GM23338 (cell line): ENCODE results near the gene SERP2. TPM values are rescaled to one million over a fixed set of nuclear protein-coding genes. Genes with fewer than 3 reads are reported as not detected.
A peak's percentile ranks its signal among the peaks of the same experiment; 100 is the strongest.

Experiments used
- ATAC-seq: fragments of 200-7000 bp; cut with Tn5 transposase; 3 replicates; pipeline ENCODE4 v1.9.1; 2020
- DNase-seq: peaks from one replicate; pipeline ENCODE4 v3.0.0-alpha.2; 2015; ENCODE audit warnings: low spot score
- H2AFZ ChIP-seq: fragments of 200-600 bp; sonication (generic); 2 replicates; pipeline ENCODE4 v1.8.0; 2016; ENCODE audit warnings: antibody characterized with exemption, mild to moderate bottlenecking, moderate library complexity
- H3F3A ChIP-seq: fragments of 200-600 bp; sonication (generic); replicated peaks from 2 replicates; pipeline ENCODE4 v1.8.0; 2017; ENCODE audit warnings: antibody characterized with exemption, mixed run types, low read depth
- H3K27ac ChIP-seq: fragments of 200-600 bp; sonication (generic); 2 replicates; pipeline ENCODE4 v1.6.1; 2016; ENCODE audit warnings: low read depth
- H3K27me3 ChIP-seq: fragments of 200-600 bp; sonication (generic); 2 replicates; pipeline ENCODE4 v1.8.0; 2016; ENCODE audit warnings: mild to moderate bottlenecking, mixed run types, moderate library complexity; ENCODE audit not compliant: insufficient read depth
- H3K36me3 ChIP-seq: fragments of 200-600 bp; sonication (generic); 2 replicates; pipeline ENCODE4 v1.8.0; 2016; ENCODE audit warnings: mild to moderate bottlenecking; ENCODE audit not compliant: insufficient read depth
- H3K4me1 ChIP-seq: fragments of 200-600 bp; sonication (generic); 2 replicates; pipeline ENCODE4 v1.8.0; 2016; ENCODE audit warnings: mild to moderate bottlenecking, moderate library complexity; ENCODE audit not compliant: insufficient read depth
- H3K4me2 ChIP-seq: fragments of 200-600 bp; sonication (generic); 2 replicates; pipeline ENCODE4 v1.7.1; 2017; ENCODE audit warnings: mixed run types
- H3K4me3 ChIP-seq: fragments of 200-600 bp; sonication (generic); 2 replicates; pipeline ENCODE4 v1.6.1; 2016; ENCODE audit warnings: mixed run types
- H3K79me2 ChIP-seq: fragments of 200-600 bp; sonication (generic); replicated peaks from 2 replicates; pipeline ENCODE4 v1.8.0; 2017; ENCODE audit warnings: mild to moderate bottlenecking; ENCODE audit not compliant: insufficient read depth
- H3K9me2 ChIP-seq: fragments of 200-600 bp; sonication (generic); 2 replicates; pipeline ENCODE4 v1.8.0; 2017; ENCODE audit not compliant: insufficient read depth
- H4K20me1 ChIP-seq: fragments of 200-600 bp; sonication (generic); replicated peaks from 2 replicates; pipeline ENCODE4 v1.8.0; 2017; ENCODE audit warnings: mild to moderate bottlenecking; ENCODE audit not compliant: insufficient read depth
- H3K27ac Mint-ChIP-seq: 2 replicates; pipeline ENCODE4 v1.8.0; 2020; ENCODE audit warnings: inconsistent platforms, mild to moderate bottlenecking, moderate library complexity, mixed read lengths
- H3K27me3 Mint-ChIP-seq: 3 replicates; pipeline ENCODE4 v1.8.0; 2022; ENCODE audit warnings: low read depth, mild to moderate bottlenecking, moderate library complexity, mixed read lengths, inconsistent platforms; ENCODE audit not compliant: insufficient read depth, poor library complexity
- H3K36me3 Mint-ChIP-seq: 3 replicates; pipeline ENCODE4 v1.8.0; 2021; ENCODE audit warnings: low read depth, mild to moderate bottlenecking, inconsistent platforms, moderate library complexity, mixed read lengths
- H3K4me1 Mint-ChIP-seq: 3 replicates; pipeline ENCODE4 v1.8.0; 2020; ENCODE audit warnings: mild to moderate bottlenecking, inconsistent platforms, mixed read lengths
- H3K4me3 Mint-ChIP-seq: 3 replicates; pipeline ENCODE4 v1.8.0; 2021; ENCODE audit warnings: moderate library complexity, mild to moderate bottlenecking, inconsistent platforms, mixed read lengths
- H3K9me3 Mint-ChIP-seq: 3 replicates; pipeline ENCODE4 v1.8.0; 2020; ENCODE audit warnings: moderate library complexity, mild to moderate bottlenecking, inconsistent platforms, mixed read lengths
- CTCF ChIP-seq, 2 experiments: fragments of 200-600 bp in 1 of 2; sonication (generic) in 1 of 2; conservative IDR thresholded peaks; 2 replicates each; pipeline versions ENCODE4 v1.5.1 to v1.6.1; 2016 to 2017; ENCODE audit warnings: antibody characterized with exemption in 2 of 2, low read depth in 2 of 2, mild to moderate bottlenecking in 2 of 2, moderate library complexity in 1 of 2
- EZH2phosphoT487 ChIP-seq: fragments of 200-600 bp; sonication (generic); IDR thresholded peaks from one replicate; pipeline ENCODE4 v1.8.1; 2018; ENCODE audit warnings: antibody characterized with exemption; ENCODE audit not compliant: unreplicated experiment
- NANOG ChIP-seq: IDR thresholded peaks from 2 replicates; pipeline ENCODE4 v1.6.1; 2016; ENCODE audit warnings: antibody characterized with exemption, borderline replicate concordance
- POLR2AphosphoS5 ChIP-seq: IDR thresholded peaks from 2 replicates; pipeline ENCODE4 v1.6.1; 2016; ENCODE audit warnings: antibody characterized with exemption, low read depth
- ZNF114 ChIP-seq: fragments of 250-450 bp; sonication (Bioruptor Pico); IDR thresholded peaks from 2 replicates; pipeline ENCODE4 v1.5.0; 2020; ENCODE audit warnings: mild to moderate bottlenecking, moderate library complexity
- polyA plus RNA-seq: library from polyadenylated mRNA; unstranded; fragments of >200 nt; fragmentation: Nextera tagmentation; extraction: Ambion mirVana; gene quantifications from 2 replicates; pipeline ENCODE4 v1.2.1, GENCODE V29; 2016
- total RNA-seq: library from RNA; depleted of rRNA; stranded (reverse); fragments of >200 nt; shearing (Covaris generic); gene quantifications from 2 replicates; pipeline ENCODE4 v1.2.3, GENCODE V29; 2014
- TF ChIP-seq, protein P1 (sequence below): fragments of 250-450 bp; sonication (Bioruptor Pico); IDR thresholded peaks from 2 replicates; pipeline ENCODE4 v1.5.0; 2020; ENCODE audit warnings: mild to moderate bottlenecking, moderate library complexity

SERP2 gene
- total and polyA plus RNA-seq, 2 experiments from 2014 or later, result 0.59 to 3.4 TPM

DNA sequence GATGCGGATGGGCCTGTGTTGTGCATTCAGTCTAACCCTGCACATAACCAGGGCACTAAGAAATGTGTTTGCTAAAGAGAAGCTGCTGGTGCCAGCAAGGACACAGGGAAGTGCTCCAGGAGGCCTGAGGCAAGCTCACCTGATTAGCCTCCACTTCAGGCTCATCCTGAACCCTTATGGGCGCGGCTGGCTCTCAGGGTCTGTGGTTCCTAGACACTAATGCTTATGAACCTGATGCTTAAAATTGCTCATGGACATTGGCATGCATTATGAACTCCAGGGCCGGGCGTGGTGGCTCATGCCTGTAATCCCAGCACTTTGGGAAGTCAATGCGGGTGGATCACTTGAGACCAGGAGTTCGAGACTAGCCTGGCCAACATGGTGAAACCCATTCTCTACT is 34.3 kb downstream of the SERP2 start:
- H3F3A ChIP-seq, result 0 out of 2 replicates have a peak, but pooled peaks cover 2% of the 10 kb centered on the region
- H3K4me3 ChIP-seq, result no peak overlapping the region
- TF ChIP-seq, protein P1, sequence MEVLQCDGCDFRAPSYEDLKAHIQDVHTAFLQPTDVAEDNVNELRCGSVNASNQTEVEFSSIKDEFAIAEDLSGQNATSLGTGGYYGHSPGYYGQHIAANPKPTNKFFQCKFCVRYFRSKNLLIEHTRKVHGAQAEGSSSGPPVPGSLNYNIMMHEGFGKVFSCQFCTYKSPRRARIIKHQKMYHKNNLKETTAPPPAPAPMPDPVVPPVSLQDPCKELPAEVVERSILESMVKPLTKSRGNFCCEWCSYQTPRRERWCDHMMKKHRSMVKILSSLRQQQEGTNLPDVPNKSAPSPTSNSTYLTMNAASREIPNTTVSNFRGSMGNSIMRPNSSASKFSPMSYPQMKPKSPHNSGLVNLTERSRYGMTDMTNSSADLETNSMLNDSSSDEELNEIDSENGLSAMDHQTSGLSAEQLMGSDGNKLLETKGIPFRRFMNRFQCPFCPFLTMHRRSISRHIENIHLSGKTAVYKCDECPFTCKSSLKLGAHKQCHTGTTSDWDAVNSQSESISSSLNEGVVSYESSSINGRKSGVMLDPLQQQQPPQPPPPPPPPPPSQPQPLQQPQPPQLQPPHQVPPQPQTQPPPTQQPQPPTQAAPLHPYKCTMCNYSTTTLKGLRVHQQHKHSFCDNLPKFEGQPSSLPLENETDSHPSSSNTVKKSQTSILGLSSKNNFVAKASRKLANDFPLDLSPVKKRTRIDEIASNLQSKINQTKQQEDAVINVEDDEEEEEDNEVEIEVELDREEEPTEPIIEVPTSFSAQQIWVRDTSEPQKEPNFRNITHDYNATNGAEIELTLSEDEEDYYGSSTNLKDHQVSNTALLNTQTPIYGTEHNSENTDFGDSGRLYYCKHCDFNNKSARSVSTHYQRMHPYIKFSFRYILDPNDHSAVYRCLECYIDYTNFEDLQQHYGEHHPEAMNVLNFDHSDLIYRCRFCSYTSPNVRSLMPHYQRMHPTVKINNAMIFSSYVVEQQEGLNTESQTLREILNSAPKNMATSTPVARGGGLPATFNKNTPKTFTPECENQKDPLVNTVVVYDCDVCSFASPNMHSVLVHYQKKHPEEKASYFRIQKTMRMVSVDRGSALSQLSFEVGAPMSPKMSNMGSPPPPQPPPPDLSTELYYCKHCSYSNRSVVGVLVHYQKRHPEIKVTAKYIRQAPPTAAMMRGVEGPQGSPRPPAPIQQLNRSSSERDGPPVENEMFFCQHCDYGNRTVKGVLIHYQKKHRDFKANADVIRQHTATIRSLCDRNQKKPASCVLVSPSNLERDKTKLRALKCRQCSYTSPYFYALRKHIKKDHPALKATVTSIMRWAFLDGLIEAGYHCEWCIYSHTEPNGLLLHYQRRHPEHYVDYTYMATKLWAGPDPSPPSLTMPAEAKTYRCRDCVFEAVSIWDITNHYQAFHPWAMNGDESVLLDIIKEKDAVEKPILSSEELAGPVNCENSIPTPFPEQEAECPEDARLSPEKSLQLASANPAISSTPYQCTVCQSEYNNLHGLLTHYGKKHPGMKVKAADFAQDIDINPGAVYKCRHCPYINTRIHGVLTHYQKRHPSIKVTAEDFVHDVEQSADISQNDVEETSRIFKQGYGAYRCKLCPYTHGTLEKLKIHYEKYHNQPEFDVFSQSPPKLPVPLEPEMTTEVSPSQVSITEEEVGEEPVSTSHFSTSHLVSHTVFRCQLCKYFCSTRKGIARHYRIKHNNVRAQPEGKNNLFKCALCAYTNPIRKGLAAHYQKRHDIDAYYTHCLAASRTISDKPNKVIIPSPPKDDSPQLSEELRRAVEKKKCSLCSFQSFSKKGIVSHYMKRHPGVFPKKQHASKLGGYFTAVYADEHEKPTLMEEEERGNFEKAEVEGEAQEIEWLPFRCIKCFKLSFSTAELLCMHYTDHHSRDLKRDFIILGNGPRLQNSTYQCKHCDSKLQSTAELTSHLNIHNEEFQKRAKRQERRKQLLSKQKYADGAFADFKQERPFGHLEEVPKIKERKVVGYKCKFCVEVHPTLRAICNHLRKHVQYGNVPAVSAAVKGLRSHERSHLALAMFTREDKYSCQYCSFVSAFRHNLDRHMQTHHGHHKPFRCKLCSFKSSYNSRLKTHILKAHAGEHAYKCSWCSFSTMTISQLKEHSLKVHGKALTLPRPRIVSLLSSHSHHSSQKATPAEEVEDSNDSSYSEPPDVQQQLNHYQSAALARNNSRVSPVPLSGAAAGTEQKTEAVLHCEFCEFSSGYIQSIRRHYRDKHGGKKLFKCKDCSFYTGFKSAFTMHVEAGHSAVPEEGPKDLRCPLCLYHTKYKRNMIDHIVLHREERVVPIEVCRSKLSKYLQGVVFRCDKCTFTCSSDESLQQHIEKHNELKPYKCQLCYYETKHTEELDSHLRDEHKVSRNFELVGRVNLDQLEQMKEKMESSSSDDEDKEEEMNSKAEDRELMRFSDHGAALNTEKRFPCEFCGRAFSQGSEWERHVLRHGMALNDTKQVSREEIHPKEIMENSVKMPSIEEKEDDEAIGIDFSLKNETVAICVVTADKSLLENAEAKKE (CRISPR knock-in tag), result no peak
- H3K9me2 ChIP-seq, result no peaks in the 10 kb centered on the region
- no peaks in the 10 kb centered on the region for H4K20me1 ChIP-seq
- no peak overlapping the region for H3K27ac ChIP-seq
- H3K27me3 ChIP-seq, result no peaks in the 10 kb centered on the region
- H3K4me2 ChIP-seq, result peak overlapping the region; percentile 15; the same call in 1 of the 2 replicates
- H3K79me2 ChIP-seq, result no peaks in the 10 kb centered on the region
- H3K4me1 Mint-ChIP-seq, result peaks cover 57% of the 10 kb centered on the region
- no peak overlapping the region for H3K27ac Mint-ChIP-seq
- H3K36me3 ChIP-seq, result no peaks in the 10 kb centered on the region
- no peak for ATAC-seq
- H2AFZ ChIP-seq, result no peak overlapping the region
- H3K4me3 Mint-ChIP-seq, result no peak overlapping the region
- H3K9me3 Mint-ChIP-seq, result peaks cover under 1% of the 10 kb centered on the region
- H3K36me3 Mint-ChIP-seq, result 0 out of 3 replicates have a peak, but pooled peaks cover 3% of the 10 kb centered on the region
- DNase-seq, result no peak
- H3K4me1 ChIP-seq, result peaks cover 55% of the 10 kb centered on the region
- peaks cover 13% of the 10 kb centered on the region for H3K27me3 Mint-ChIP-seq

DNA sequence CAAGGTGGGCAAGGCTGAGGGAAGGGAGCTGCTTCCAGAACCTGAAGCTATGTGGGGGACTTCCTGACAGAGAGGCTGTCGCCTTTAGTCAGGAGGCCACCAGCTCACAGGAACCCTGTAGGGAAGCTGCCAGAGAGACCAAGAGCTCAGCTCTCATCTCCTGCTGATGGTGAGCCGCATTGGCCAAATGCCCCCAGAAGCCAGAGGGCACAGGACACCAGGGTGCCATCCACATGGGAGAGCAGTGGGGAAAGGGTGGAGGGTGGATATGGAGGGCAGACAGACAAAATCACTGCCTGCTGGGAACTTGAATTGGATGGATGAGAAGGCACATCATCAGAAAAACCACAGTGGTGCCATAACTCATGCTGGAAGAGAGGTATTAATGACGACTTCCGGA is 36.0 kb downstream of the SERP2 start:
- H3K36me3 ChIP-seq, result no peaks in the 10 kb centered on the region
- no peak overlapping the region for H3K4me3 Mint-ChIP-seq
- H3K4me1 ChIP-seq, result peaks cover 38% of the 10 kb centered on the region
- no peak overlapping the region for H3K4me3 ChIP-seq
- H3K27ac Mint-ChIP-seq, result no peak overlapping the region
- no peak overlapping the region for H2AFZ ChIP-seq
- peaks cover 10% of the 10 kb centered on the region for H3K27me3 Mint-ChIP-seq
- peaks cover 4% of the 10 kb centered on the region for H3K9me3 Mint-ChIP-seq
- H3K36me3 Mint-ChIP-seq, result 0 out of 3 replicates have a peak, but pooled peaks cover 3% of the 10 kb centered on the region
- peaks cover 46% of the 10 kb centered on the region for H3K4me1 Mint-ChIP-seq
- no peaks in the 10 kb centered on the region for H4K20me1 ChIP-seq
- ATAC-seq, result no peak
- no peaks in the 10 kb centered on the region for H3K27me3 ChIP-seq
- no peaks in the 10 kb centered on the region for H3K79me2 ChIP-seq
- no peak for DNase-seq
- no peak overlapping the region for H3K27ac ChIP-seq
- 0 out of 2 replicates have a peak, but pooled peaks cover 2% of the 10 kb centered on the region for H3F3A ChIP-seq
- H3K9me2 ChIP-seq, result no peaks in the 10 kb centered on the region
- no peak overlapping the region for H3K4me2 ChIP-seq
- no peak for TF ChIP-seq ZNF114 (CRISPR knock-in tag)
- no peak for TF ChIP-seq EZH2phosphoT487
- no peak for TF ChIP-seq POLR2AphosphoS5
- TF ChIP-seq CTCF (conservative IDR thresholded peaks at IDR 0.05; ENCODE audit: low read depth in 2 of 2), result no peak
- no peak for TF ChIP-seq NANOG
